Tibial artery (tissue), 4 donors: Measurements from ENCODE around the gene ATF6B.

ENCODE experiments used
- DNase-seq, 2 donors: peaks; one replicate each; pipeline ENCODE4 v3.0.0-alpha.2; 2019
- H3K27ac ChIP-seq, 2 donors: fragments of 200-600 bp; sonication (generic) in 1 of 2; 1 replicate in 1 of 2; 2 replicates in 1 of 2; pipeline ENCODE4 v1.5.1; 2018 to 2019; ENCODE audit warnings: mild to moderate bottlenecking in 1 of 2
- H3K27me3 ChIP-seq, 2 donors: fragments of 200-600 bp; sonication (generic) in 1 of 2; one replicate each; pipeline versions ENCODE4 v1.5.1 to v1.6.0; 2016 to 2019
- H3K36me3 ChIP-seq, 3 donors: fragments of 200-600 bp; sonication (generic) in 2 of 3; one replicate each; pipeline ENCODE4 v1.5.1; 2016 to 2019; ENCODE audit warnings: mild to moderate bottlenecking in 2 of 3
- H3K4me1 ChIP-seq, 4 donors: fragments of 200-600 bp; sonication (generic) in 2 of 4; 1 replicate in 3 of 4; 2 replicates in 1 of 4; pipeline ENCODE4 v1.5.1; 2016 to 2019
- H3K4me3 ChIP-seq, 2 donors: fragments of 200-600 bp; sonication (generic) in 1 of 2; 1 replicate in 1 of 2; 2 replicates in 1 of 2; pipeline ENCODE4 v1.5.1; 2018 to 2019; ENCODE audit warnings: mild to moderate bottlenecking in 2 of 2
- H3K9me3 ChIP-seq, 3 donors: fragments of 200-600 bp; sonication (generic) in 1 of 3; one replicate each; pipeline ENCODE4 v1.5.1; 2016 to 2019
- intact Hi-C: fragments of 100-400 bp; cut with DNase I; formaldehyde crosslinking; loops from one replicate; pipeline ENCODE4 v1.15.0; 2023; ENCODE audit warnings: low total_unique reads
- TF ChIP-seq, protein P1 (sequence below), 2 experiments: fragments of 200-600 bp in 1 of 2; fragments of 450-650 bp in 1 of 2; IDR thresholded peaks; one replicate each; pipeline ENCODE4 v1.5.1; 2017 to 2019; ENCODE audit warnings: antibody characterized with exemption in 2 of 2, mild to moderate bottlenecking in 1 of 2, moderate library complexity in 1 of 2

Gene ATF6B

GRCh38 chr6:32127409-32127716 is 683 bp downstream of the ATF6B start:
- no peaks in the 10 kb centered on the region for H3K27me3 ChIP-seq

GRCh38 chr6:32126880-32127279 is 1.2 kb downstream of the ATF6B start:
- H3K36me3 ChIP-seq, result peaks cover 39 to 51% (median 43%) of the 10 kb centered on the region in 3 donors
- intact Hi-C loops, result no loop called here
- no peaks in the 10 kb centered on the region for H3K9me3 ChIP-seq
- peaks cover 0 to 43% (median 34%) of the 10 kb centered on the region in 4 donors for H3K4me1 ChIP-seq
- no peak for DNase-seq
- H3K27me3 ChIP-seq, result no peaks in the 10 kb centered on the region
- TF ChIP-seq, protein P1, sequence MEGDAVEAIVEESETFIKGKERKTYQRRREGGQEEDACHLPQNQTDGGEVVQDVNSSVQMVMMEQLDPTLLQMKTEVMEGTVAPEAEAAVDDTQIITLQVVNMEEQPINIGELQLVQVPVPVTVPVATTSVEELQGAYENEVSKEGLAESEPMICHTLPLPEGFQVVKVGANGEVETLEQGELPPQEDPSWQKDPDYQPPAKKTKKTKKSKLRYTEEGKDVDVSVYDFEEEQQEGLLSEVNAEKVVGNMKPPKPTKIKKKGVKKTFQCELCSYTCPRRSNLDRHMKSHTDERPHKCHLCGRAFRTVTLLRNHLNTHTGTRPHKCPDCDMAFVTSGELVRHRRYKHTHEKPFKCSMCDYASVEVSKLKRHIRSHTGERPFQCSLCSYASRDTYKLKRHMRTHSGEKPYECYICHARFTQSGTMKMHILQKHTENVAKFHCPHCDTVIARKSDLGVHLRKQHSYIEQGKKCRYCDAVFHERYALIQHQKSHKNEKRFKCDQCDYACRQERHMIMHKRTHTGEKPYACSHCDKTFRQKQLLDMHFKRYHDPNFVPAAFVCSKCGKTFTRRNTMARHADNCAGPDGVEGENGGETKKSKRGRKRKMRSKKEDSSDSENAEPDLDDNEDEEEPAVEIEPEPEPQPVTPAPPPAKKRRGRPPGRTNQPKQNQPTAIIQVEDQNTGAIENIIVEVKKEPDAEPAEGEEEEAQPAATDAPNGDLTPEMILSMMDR (IDR thresholded peaks at IDR 0.05), result no peak
- H3K27ac ChIP-seq, result peak overlapping the region; percentile 89 to 93
- peak overlapping the region; percentile 65 to 94 for H3K4me3 ChIP-seq

More at GRCh38 chr6:32127409-32127716, 683 bp downstream of the ATF6B start:
- Histone ChIP-seq H3K9me3 (no peaks in the 10 kb centered on the region), H3K36me3 (peaks cover 35 to 46% (median 38%) of the 10 kb centered on the region in 3 donors), H3K4me1 (peaks cover 0 to 43% (median 34%) of the 10 kb centered on the region in 4 donors), H3K27ac (peak overlapping the region; percentile 89 to 93), H3K4me3 (peak overlapping the region; percentile 65 to 94)
- DNase-seq, result no peak
- TF ChIP-seq, protein P1 (IDR thresholded peaks at IDR 0.05), result no peak
- intact Hi-C loops, result no loop called here

GRCh38 chr6:32123681-32124080 is 4.4 kb downstream of the ATF6B start:
- no peak overlapping the region for H3K27ac ChIP-seq
- intact Hi-C loops, result no loop called here
- H3K4me1 ChIP-seq, result peaks cover 0 to 29% (median 26%) of the 10 kb centered on the region in 4 donors
- H3K9me3 ChIP-seq, result no peaks in the 10 kb centered on the region
- no peaks in the 10 kb centered on the region for H3K27me3 ChIP-seq
- no peak overlapping the region for H3K4me3 ChIP-seq
- peaks cover 59 to 80% (median 61%) of the 10 kb centered on the region in 3 donors for H3K36me3 ChIP-seq
- DNase-seq, result no peak
- TF ChIP-seq, protein P1 (IDR thresholded peaks at IDR 0.05), result no peak

DNA sequence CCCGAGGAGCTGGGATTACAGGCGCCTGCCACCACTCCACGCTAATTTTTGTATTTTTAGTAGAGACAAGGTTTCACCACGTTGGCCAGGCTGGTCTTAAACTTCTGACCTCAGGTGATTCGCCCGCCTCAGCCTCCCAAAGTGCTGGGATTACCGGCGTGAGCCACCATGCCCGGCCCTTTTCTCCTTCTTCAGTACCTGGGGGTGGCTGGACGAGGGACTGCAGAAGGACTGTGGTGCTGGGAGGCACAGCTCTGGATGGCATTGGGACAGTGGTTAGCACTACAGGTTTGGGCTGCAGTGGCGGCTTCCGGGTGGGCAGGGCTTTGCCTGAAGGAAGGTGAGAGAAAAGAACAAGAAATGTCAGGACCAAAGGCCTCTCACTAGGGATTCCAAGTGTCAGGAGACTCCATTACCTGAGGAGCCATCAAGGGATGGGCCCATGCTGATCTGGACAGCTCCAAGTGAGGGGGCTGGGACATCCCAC is 7.4 kb downstream of the ATF6B start:
- DNase-seq, result no peak
- TF ChIP-seq, protein P1 (IDR thresholded peaks at IDR 0.05), result no peak
- no peak overlapping the region for H3K27ac ChIP-seq
- H3K27me3 ChIP-seq, result no peaks in the 10 kb centered on the region
- peaks cover 70 to 97% (median 83%) of the 10 kb centered on the region in 3 donors for H3K36me3 ChIP-seq
- H3K9me3 ChIP-seq, result no peaks in the 10 kb centered on the region
- H3K4me3 ChIP-seq, result no peak overlapping the region
- intact Hi-C loops, result no loop called here
- peaks cover 0 to 8% (median 4%) of the 10 kb centered on the region in 4 donors for H3K4me1 ChIP-seq

DNA sequence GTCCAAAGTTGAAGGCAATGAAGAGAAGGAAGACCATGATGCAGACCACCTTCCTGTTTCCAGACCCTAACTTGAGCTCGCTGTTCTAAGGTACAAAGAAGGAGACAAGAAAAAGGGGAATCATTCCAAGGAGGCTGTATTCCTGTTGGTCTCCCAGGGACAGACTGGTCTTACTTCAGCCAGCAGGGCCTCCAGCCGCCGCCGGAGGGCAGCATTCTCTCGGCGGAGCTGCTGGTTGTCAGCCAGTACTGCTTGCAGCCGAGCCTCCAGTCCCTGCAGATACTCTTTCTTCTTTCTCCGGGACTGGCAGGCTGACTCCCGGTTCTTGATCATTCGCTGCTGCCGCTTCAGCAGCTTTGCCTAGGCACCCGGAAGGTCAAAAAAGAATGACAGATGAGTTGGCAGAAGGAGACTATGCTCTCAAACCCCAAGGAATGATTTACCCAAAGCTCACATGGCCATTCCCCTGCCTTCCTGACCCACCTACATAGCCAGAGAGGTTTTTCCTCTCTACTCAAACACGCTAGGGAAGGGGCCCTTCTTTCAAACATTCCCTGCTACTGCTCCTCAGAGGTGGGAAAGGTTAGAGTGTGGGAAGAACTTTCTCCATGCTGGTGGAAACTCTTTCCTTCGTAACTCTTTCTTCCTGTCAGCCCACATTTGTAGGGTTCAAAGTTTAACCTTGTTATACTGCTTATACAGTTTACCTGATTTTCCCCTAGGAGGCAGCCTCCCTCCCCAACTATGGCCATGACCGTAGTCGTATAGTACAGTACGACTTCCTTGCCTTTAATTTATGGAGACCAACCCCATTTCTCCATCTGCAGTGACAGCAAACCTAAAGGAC is 9.0 kb downstream of the ATF6B start:
- TF ChIP-seq, protein P1 (IDR thresholded peaks at IDR 0.05), result peak; percentile 91 to 93
- peak; percentile 82 to 93 for DNase-seq
- H3K27ac ChIP-seq, result peak overlapping the region; percentile 37 to 68
- H3K27me3 ChIP-seq, result no peaks in the 10 kb centered on the region
- no peaks in the 10 kb centered on the region for H3K9me3 ChIP-seq
- intact Hi-C loops, result loop anchor here (2.0 kb wide), 1 partner anchor 36 kb away; the partner anchor contains the start of gene PPT2
- H3K4me3 ChIP-seq, result no peak overlapping the region
- H3K36me3 ChIP-seq, result peaks cover 55 to 93% (median 70%) of the 10 kb centered on the region in 3 donors
- H3K4me1 ChIP-seq, result peaks cover 0 to 14% (median 8%) of the 10 kb centered on the region in 4 donors
